C4-2B (cell line): Measurements from ENCODE around the gene CIT.

Experiments used
- CTCF ChIP-seq: fragments of 450-650 bp; conservative IDR thresholded peaks from 2 replicates; pipeline ENCODE4 v1.5.1; 2017; ENCODE audit warnings: mild to moderate bottlenecking
- ZFX ChIP-seq: fragments of 450-650 bp; IDR thresholded peaks from 2 replicates; pipeline ENCODE4 v1.6.1; 2017

- TF ChIP-seq CTCF (no peak), ZFX (no peak)
These were observed 192.3 kb downstream of the CIT start for GRCh38 chr12:119684711-119685369.
